Measurements from ENCODE around the gene SAP25.
"Not testable (repeated sequence)": the region's sequence is repeated elsewhere in the genome, so short reads cannot be mapped to it uniquely, and the experiment has no call there.

Gene SAP25

GRCh38 chr7:100556541-100556940 lies 17.2 kb downstream of the SAP25 start:
- DNase-seq, result no peak

GRCh38 chr7:100555701-100556100 lies 18.0 kb downstream of the SAP25 start:
- DNase-seq, result no peak

DNA sequence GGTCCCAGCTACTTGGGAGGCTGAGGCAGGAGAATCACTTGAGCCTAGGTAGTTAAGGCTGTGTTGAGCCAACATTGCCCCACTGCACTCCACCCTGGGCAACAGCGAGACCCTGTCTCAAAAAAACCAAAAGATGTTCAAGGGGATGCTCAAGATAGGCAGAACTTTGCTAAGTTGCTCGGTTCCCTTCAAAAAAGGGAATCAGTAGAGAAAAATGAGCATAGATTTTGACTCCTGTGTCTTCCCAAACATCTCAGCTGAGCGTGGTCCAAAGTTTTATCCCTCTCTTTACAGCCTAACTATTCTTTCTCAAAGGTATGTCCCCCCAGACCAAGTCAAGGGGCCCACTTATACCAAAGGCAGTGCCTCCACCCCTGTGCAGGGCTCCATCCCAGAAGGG lies 20.7 kb downstream of the SAP25 start:
- no peak for DNase-seq

- no peak for DNase-seq
These were observed 21.2 kb downstream of the SAP25 start for GRCh38 chr7:100552532-100552931.

GRCh38 chr7:100548446-100548845 lies 25.3 kb downstream of the SAP25 start:
- DNase-seq, result not testable (repeated sequence)

DNA sequence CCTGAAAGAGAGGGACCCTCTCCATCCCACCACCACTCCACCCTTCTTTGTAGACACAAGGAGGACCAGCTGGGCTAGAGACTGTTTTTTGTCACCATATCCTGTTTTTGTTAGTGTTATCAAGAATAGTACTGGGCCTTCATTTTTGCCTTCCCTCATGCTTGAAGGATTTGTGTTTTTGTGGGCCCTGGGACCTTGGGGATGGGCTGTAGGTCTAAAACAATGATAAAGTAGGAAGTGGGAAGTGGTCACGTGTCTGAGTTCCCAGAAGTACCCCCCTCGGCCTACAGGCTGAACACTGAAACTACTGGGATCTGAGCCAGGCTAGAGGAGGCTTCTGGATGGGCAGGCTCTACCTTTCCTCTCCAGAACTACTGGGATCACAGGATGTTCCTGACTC lies 25.8 kb downstream of the SAP25 start:
- DNase-seq, result no peak

DNA sequence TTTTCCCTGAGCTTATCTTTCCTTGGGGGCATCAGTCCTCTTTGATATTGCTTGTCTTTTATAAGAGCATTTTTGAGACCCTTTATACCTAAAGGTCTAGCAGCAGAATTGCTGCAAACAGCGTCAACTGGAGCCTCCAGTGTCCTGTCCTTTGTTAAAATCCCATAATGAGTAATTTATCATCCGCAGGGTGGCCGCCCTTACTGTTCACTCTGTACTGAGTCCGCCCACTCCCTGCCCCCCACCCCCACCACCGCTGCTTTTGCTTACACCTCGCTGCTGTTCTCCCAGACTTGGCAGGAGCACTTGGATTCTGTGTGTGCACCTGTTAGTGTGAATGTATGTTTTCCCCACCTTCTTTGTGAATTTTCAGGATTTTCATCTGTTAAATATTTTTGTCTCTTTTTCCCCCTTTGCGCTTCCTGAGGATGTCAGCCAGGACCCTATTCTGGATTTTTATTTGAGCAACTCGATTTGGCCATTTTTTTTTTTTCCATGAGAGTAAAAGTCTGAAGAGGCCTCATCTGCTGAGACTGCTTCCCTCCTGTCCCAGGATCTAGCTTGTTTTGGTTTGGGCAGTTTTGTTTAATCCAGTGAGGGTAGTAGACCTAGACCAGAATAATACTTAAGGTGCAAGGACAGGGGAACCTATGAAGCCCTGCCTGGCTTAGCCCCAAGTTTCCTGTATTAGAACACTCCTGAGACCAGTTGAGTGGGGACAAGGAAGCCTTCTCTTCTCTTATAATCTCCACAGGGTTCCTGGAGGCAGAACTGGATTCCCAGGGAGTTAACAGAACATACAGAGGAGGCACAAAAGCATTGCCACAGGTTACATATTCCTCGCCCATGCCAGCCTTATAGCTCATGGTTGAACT lies 26.5 kb downstream of the SAP25 start:
- no peak for DNase-seq

- peak; percentile 72 for DNase-seq
These were observed 27.4 kb downstream of the SAP25 start for GRCh38 chr7:100546129-100546925.

GRCh38 chr7:100545360-100546128 lies 28.2 kb downstream of the SAP25 start:
- no peak for DNase-seq

DNA sequence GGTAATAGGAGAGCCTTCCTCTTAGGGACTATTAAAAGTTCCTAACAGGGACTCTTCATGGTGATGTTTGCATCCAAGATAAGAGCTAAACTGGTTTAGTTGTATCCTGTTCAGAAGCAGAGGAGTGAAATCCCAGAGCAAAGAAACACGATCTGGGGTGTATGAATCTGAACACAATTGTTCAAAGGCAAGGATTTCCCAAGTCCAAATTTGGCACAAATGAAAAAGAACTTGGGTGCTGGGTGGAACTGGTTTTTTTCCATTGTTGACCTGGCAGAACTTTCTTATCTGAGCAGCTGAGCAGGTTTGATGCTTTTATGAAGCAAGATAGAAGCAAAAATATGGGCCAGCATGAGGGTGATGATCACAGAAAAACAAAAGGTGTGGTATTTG lies 28.7 kb downstream of the SAP25 start:
- no peak for DNase-seq

GRCh38 chr7:100544386-100544785 lies 29.3 kb downstream of the SAP25 start:
- DNase-seq, result no peak

- no peak for DNase-seq
These were observed 30.1 kb downstream of the SAP25 start for GRCh38 chr7:100543586-100543985.

DNA sequence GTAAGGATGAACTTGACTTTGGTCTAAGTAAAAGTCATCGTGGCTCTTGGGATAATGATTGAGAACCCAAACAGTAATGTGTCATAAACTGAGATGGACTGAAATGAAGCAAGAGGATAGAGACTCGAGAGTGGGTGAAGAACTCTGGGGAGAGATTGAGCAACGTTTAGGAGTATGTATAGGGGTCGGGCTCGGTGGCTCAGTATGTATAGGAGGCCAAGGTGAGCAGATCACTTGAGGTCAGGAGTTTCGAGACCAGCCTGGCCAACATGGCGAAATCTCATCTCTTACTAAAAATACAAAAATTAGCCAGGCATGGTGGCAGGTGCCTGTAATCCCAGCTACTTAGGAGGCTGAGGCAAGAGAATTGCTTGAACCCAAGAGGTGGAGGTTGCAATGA lies 32.4 kb downstream of the SAP25 start:
- DNase-seq, result not testable (repeated sequence)

DNA sequence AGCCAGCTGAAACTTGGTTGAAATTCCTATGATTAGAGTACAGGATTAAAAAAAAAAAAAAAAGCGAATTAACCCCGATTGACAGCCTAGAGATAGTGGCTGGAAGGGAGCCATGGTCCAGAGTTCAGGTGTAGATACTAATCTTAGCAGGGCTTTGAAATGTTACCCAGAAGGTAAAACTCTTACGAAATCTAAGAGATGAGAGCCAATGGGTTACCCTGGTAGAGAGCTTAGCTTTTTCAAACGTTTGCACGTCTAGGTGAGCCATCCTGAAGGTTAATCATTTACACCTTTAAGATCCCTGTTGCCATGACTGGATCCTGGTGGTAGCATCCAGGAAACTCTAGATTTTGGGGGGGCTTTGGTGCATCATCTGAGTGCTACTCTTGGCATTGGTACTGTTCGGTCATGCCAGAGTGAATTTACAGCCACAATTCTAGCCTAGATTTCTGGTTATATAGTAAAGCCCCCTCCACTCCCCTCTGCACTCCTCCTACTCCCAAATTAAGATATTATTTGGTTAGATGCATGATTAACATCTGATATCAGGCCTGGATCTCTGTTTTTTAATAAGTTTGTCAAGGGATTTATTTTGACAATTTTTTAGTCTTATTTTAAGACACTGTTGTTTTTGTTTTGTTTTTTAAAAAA lies 33.5 kb downstream of the SAP25 start:
- DNase-seq, result no peak

- no peak for DNase-seq
These were observed 34.2 kb downstream of the SAP25 start for GRCh38 chr7:100539436-100540006.

DNA sequence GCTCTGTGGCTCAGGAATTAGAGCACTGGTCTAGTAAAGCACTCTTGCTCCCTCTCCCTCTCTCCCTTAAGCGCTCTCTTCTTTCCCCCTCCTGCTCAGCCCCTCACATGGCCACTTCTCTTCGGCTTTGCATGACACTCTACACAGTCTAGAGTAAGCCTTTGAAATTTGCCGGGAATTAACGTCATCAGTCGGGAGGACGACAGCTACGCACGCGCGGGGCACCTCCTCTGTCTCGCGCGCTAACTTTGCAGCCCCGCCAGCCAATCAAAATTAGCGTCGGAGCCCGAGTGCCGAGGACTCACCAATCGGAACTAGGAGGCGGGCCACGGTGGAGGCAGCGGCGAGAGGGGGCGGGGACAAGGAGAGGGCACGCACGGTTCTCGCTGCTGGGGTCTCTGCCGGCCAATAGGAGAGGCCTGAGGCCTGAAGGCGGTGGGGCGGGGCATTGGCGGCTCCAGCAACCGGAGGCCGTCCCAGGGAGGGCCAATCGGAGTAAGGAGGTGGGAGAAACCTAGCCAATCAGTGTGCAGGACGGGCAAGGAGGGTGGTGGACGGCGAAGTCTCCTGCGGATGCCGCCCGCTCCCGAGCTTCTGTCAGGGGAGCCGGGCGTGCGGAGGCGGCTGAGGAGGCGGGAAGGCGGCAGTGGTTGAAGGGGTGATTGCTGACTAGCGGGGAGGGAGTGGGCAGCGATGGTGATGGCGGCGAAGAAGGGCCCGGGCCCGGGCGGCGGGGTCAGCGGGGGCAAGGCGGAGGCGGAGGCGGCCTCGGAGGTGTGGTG lies 34.9 kb downstream of the SAP25 start, which contains the start of gene AGFG2:
Gene AGFG2 (plus strand): TSS at position 550 of the 782 bp plus-strand sequence. CDS start 144 bp downstream, at position 694.
- DNase-seq, result peak; percentile 100

GRCh38 chr7:100538348-100538653 lies 35.4 kb downstream of the SAP25 start:
- no peak for DNase-seq

- not testable (repeated sequence) for DNase-seq
These were observed 37.0 kb downstream of the SAP25 start for GRCh38 chr7:100536695-100537094.

DNA sequence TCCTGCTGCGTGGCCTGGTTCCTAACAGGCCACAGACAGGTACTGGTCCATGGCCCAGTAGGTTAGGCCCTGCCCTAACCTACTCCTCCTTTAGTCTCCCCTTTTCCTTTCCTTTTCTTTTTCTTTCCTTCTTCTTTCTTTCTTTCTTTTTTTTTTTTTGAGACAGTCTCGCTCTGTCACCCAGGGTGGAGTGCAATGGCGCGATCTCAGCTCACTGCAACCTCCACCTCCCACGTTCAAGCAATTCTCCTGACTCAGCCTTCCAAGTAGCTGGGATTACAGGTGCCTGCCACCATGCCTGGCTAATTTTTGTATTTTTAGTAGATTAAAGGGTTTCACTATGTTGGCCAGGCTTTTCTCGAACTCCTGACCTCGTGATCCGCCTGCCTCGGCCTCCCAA lies 37.7 kb downstream of the SAP25 start:
- DNase-seq, result not testable (repeated sequence)

DNA sequence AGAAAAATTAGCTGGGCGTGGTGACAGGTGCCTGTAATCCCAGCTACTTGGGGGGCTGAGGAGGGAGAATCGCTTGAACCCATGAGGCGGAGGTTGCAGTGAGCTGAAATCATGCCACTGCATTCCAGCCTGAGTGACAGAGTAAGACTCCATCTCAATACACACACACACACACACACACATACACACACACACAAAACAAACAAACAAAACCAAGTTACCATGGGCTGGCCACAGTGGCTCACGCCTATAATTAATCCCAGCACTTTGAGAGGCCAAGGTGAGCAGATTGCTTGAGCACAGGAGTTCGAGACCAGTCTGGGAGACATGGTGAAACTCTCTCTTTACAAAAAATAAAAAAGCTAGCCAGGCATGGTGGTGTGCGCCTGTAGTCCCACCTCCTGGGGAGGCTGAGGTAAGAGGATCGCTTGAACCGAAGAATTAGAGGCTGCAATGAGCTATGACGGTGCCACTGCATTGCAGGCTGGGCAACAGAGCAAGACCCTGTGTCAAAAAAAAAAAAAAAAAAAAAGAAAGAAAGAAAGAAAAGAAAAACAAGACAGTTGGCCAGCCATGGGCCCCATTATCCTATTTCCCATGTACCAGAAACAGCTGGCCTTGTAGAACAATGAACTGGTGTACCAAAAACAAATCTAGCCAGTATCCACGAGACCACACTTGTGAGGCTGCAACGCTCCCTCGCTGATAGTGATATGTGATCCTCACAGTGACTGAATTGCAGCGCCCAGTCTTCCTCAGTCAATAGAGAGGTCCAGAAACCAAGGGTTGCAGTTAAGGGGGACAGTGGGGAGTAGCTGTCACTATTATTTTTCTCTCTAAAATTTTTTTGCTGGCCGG lies 41.3 kb downstream of the SAP25 start:
- DNase-seq, result no peak

Data from CD4-positive, alpha-beta T cell treated with Interleukin-21 for 1 hour (primary cell).